Regular cardiac myocyte (primary cell): Measurements from ENCODE around the gene MUC7. TPM values are rescaled to one million over a fixed set of nuclear protein-coding genes. Genes with fewer than 3 reads are reported as not detected.

ENCODE experiments used
- total RNA-seq: library from RNA; depleted of rRNA; stranded (reverse); fragments of >200 nt; gene quantifications from 2 replicates; pipeline ENCODE4 v1.2.3, GENCODE V29; 2014

The MUC7 gene
- total RNA-seq, result not detected in 2 replicates

GRCh38 chr4:70471897-70472296, at the start of gene MUC7:
Gene MUC7, plus strand, starts transcription at chr4:70472197. Its CDS starts 1,825 bp downstream, at chr4:70474022.

DNA sequence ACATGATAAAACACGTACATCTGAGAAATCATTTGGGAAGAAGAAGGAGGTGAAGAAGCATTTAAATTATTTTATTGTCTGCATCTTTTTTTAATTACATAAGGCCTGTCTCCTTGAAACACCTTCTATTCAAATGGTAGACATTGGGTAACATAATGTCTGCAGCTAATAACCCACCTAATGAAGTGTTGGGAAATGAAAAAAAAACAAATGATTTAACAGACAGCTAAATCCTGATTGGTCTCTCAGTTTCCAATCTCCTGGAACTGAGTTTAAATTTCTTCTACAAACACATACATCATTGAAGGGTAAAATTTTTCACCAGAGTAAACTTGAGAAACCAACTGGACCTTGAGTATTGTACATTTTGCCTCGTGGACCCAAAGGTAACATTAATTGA, 46.3 kb downstream of the MUC7 start, which contains the start of gene AMTN:
AMTN (plus strand) TSS at position 301 of the 400 bp plus-strand sequence. CDS start 209 bp downstream, outside the sequence.

Other genes starting within 250 kb of the MUC7 start
- gene FDCSP, start 246.1 kb upstream of the MUC7 start, total RNA-seq, result not detected in 2 replicates
- not detected in 2 replicates for gene CSN3, start 229.6 kb upstream of the MUC7 start, total RNA-seq
- gene CABS1, start 137.2 kb upstream of the MUC7 start, total RNA-seq, result not detected in 2 replicates
- gene SMR3A, start 111.4 kb upstream of the MUC7 start, total RNA-seq, result not detected in 2 replicates
- gene SMR3B, start 89.1 kb upstream of the MUC7 start, total RNA-seq, result not detected in 2 replicates
- gene OPRPN, start 74.3 kb upstream of the MUC7 start, total RNA-seq, result not detected in 2 replicates
- not detected in 2 replicates for gene AMTN, start 46.4 kb downstream of the MUC7 start, total RNA-seq
- gene AMBN, start 120.1 kb downstream of the MUC7 start, total RNA-seq, result not detected in 2 replicates
- under 0.01 TPM in 1 of 2 replicates, not detected in the other for gene ENAM, start 156.5 kb downstream of the MUC7 start, total RNA-seq
- 0.19 and 2.0 TPM in 2 replicates for gene JCHAIN, start 194.3 kb downstream of the MUC7 start, total RNA-seq
- gene UTP3, start 216.3 kb downstream of the MUC7 start, total RNA-seq, result 19.2 and 33.5 TPM in 2 replicates
- 30.5 and 66.2 TPM in 2 replicates for gene RUFY3, start 249.8 kb downstream of the MUC7 start, total RNA-seq